Kidney capillary endothelial cell (primary cell): ENCODE data around the gene GEMIN8.

Experiments used
- DNase-seq: peaks from one replicate; pipeline ENCODE4 v3.0.0-alpha.2; 2018; ENCODE audit warnings: low spot score

GEMIN8 gene

GRCh38 chrX:14015941-14016340 lies 13.8 kb downstream of the GEMIN8 start:
- no peak for DNase-seq

- DNase-seq: no peak
These were observed 14.4 kb downstream of the GEMIN8 start for GRCh38 chrX:14015294-14015693.

- no peak for DNase-seq
These were observed 15.2 kb downstream of the GEMIN8 start for GRCh38 chrX:14014526-14014925.

- no peak for DNase-seq
These were observed 16.6 kb downstream of the GEMIN8 start for GRCh38 chrX:14013054-14013453.

GRCh38 chrX:14010566-14010965 lies 19.1 kb downstream of the GEMIN8 start:
- no peak for DNase-seq

- DNase-seq: no peak
These were observed 23.2 kb downstream of the GEMIN8 start for GRCh38 chrX:14006540-14006939.

- no peak for DNase-seq
These were observed 25.7 kb downstream of the GEMIN8 start for GRCh38 chrX:14003876-14004425.

- no peak for DNase-seq
These were observed 26.7 kb downstream of the GEMIN8 start for GRCh38 chrX:14003028-14003427.

- no peak for DNase-seq
These were observed 33.0 kb downstream of the GEMIN8 start for GRCh38 chrX:13996650-13997049.

GRCh38 chrX:13994536-13995080 lies 35.1 kb downstream of the GEMIN8 start:
- DNase-seq: no peak

- no peak for DNase-seq
These were observed 35.6 kb downstream of the GEMIN8 start for GRCh38 chrX:13994104-13994503.

GRCh38 chrX:13990126-13990800 lies 39.4 kb downstream of the GEMIN8 start:
- no peak for DNase-seq

GRCh38 chrX:13985697-13986435 lies 43.8 kb downstream of the GEMIN8 start:
- DNase-seq: no peak

GRCh38 chrX:13983734-13984133 lies 46.0 kb downstream of the GEMIN8 start:
- no peak for DNase-seq

GRCh38 chrX:13968198-13968597 lies 61.5 kb downstream of the GEMIN8 start:
- no peak for DNase-seq

GRCh38 chrX:13967636-13968035 lies 62.1 kb downstream of the GEMIN8 start:
- no peak for DNase-seq

GRCh38 chrX:13966793-13967125 lies 62.9 kb downstream of the GEMIN8 start:
- DNase-seq: no peak

- DNase-seq: no peak
These were observed 63.5 kb downstream of the GEMIN8 start for GRCh38 chrX:13966071-13966792.

GRCh38 chrX:13965531-13965930 lies 64.2 kb downstream of the GEMIN8 start:
- DNase-seq: no peak

- DNase-seq: no peak
These were observed 72.7 kb downstream of the GEMIN8 start for GRCh38 chrX:13956998-13957397.
